K562 (cell line): ENCODE measurements around the gene NOCT. TPM values are rescaled to one million over a fixed set of nuclear protein-coding genes. Genes with fewer than 3 reads are reported as not detected.

Source experiments
- ATAC-seq: fragments of 200-7000 bp; cut with Tn5 transposase; 3 replicates; pipeline ENCODE4 v1.9.1; 2020; ENCODE audit warnings: moderate library complexity
- BruUV-seq: library from RNA; stranded (reverse); fragments of 400-500 nt; replicated peaks from 2 replicates; lab custom pipeline; 2021; lab: Mats Ljungman, UMichigan
- CTCF ChIA-PET: fragments of 300-600 bp; formaldehyde crosslinking; extraction: SDS; loops from one replicate; lab custom pipeline; 2021; ENCODE audit warnings: low intra/inter-chr PET ratio; lab: Yijun Ruan, JAX
- POLR2A ChIA-PET: fragments of 300-600, 350-650 bp; sonication (Branson Sonifier 250); formaldehyde crosslinking; extraction: SDS; loops from one replicate; lab custom pipeline; 2021; ENCODE audit warnings: antibody characterized with exemption, inconsistent platforms; lab: Yijun Ruan, JAX
- DNase-seq, 4 experiments: peaks; one replicate each; pipeline versions ENCODE4 v3.0.0 to v3.0.0-alpha.2; 2011 to 2018; ENCODE audit warnings: low spot score in 3 of 4, mixed read lengths in 3 of 4; ENCODE audit errors: extremely low read depth in 1 of 4
- FAIRE-seq: peaks from 2 replicates; lab custom pipeline; 2011; peaks lifted over from hg19 to GRCh38; lab: Jason Lieb, UNC
- H2AFZ ChIP-seq: 2 replicates; pipeline ENCODE4 v1.6.0; 2011; ENCODE audit warnings: low read depth, low read length, control low read depth, inconsistent platforms
- H3K27ac ChIP-seq: fragments of 200-600 bp; 3 replicates; pipeline ENCODE4 v1.8.0; 2011; ENCODE audit warnings: low read depth, mild to moderate bottlenecking, control low read depth, inconsistent platforms, low read length, moderate library complexity, mixed read lengths; ENCODE audit errors: extremely low read depth
- H3K27me3 ChIP-seq, 2 experiments: fragments of 300-600 bp in 1 of 2; 2 replicates in 1 of 2; 3 replicates in 1 of 2; pipeline versions ENCODE4 v1.6.0 to v1.8.0; 2011; ENCODE audit warnings: inconsistent platforms in 2 of 2, low read length in 2 of 2, mild to moderate bottlenecking in 1 of 2, mixed read lengths in 1 of 2, moderate library complexity in 1 of 2; ENCODE audit not compliant: control insufficient read depth in 2 of 2, insufficient read depth in 2 of 2
- H3K36me3 ChIP-seq: fragments of 300-600 bp; 3 replicates; pipeline ENCODE4 v1.8.0; 2011; ENCODE audit warnings: mild to moderate bottlenecking, low read length, inconsistent platforms; ENCODE audit not compliant: control insufficient read depth, insufficient read depth
- H3K4me1 ChIP-seq, 2 experiments: fragments of 200-600 bp in 1 of 2; replicated peaks in 1 of 2; 2 replicates in 1 of 2; 3 replicates in 1 of 2; pipeline versions ENCODE4 v1.5.1 to v1.8.0; 2011; ENCODE audit warnings: inconsistent platforms in 2 of 2, low read length in 2 of 2, mild to moderate bottlenecking in 1 of 2, mixed read lengths in 1 of 2, moderate library complexity in 1 of 2; ENCODE audit not compliant: control insufficient read depth in 2 of 2, insufficient read depth in 2 of 2
- H3K4me2 ChIP-seq: 2 replicates; pipeline ENCODE4 v1.6.1; 2011; ENCODE audit warnings: low read length, control low read depth, inconsistent platforms, mixed read lengths; ENCODE audit not compliant: insufficient read depth
- H3K4me3 ChIP-seq: fragments of 200-600 bp; sonication (generic), shearing (Covaris generic); 2 replicates; pipeline ENCODE4 v1.5.1; 2016; ENCODE audit warnings: control low read depth, inconsistent platforms
- H3K79me2 ChIP-seq: fragments of 200-600 bp; 3 replicates; pipeline ENCODE4 v1.8.0; 2011; ENCODE audit warnings: low read length, inconsistent platforms; ENCODE audit not compliant: control insufficient read depth, insufficient read depth
- H3K9ac ChIP-seq, 2 experiments: 2 replicates each; pipeline versions ENCODE4 v1.6.0 to v1.6.1; 2011; ENCODE audit warnings: low read depth in 2 of 2, low read length in 2 of 2, control low read depth in 1 of 2, inconsistent platforms in 1 of 2, mild to moderate bottlenecking in 1 of 2, mixed read lengths in 1 of 2; ENCODE audit not compliant: insufficient read depth in 1 of 2
- H3K9me1 ChIP-seq: one replicate; pipeline ENCODE4 v1.6.0; 2011; ENCODE audit warnings: inconsistent platforms, mild to moderate bottlenecking, low read length, moderate library complexity; ENCODE audit not compliant: control insufficient read depth, insufficient read depth
- H3K9me3 ChIP-seq: replicated peaks from 2 replicates; pipeline ENCODE4 v1.5.1; 2011; ENCODE audit warnings: low read depth, low read length, inconsistent platforms; ENCODE audit not compliant: control insufficient read depth, insufficient read depth
- H4K20me1 ChIP-seq: replicated peaks from 2 replicates; pipeline ENCODE4 v1.6.1; 2011; ENCODE audit warnings: low read length, inconsistent platforms, mixed read lengths; ENCODE audit not compliant: control insufficient read depth, insufficient read depth
- ARID2 ChIP-seq: fragments of 450-650 bp; IDR thresholded peaks from 2 replicates; pipeline ENCODE4 v1.6.1; 2017; ENCODE audit warnings: antibody characterized with exemption, mild to moderate bottlenecking
- CEBPB ChIP-seq: fragments of 450-650 bp; IDR thresholded peaks from 2 replicates; pipeline ENCODE4 v1.6.1; 2016; ENCODE audit warnings: missing genetic modification characterization, missing compliant biosample characterization
- CEBPG ChIP-seq, 3 experiments: fragments of 200-800 bp in 1 of 3; sonication (Bioruptor generic) in 1 of 3; sonication (generic) in 1 of 3; formaldehyde crosslinking in 1 of 3; IDR thresholded peaks in 2 of 3; conservative IDR thresholded peaks in 1 of 3; 2 replicates each; pipeline versions ENCODE4 v1.6.1 to v1.8.0; 2016 to 2022; ENCODE audit warnings: missing compliant biosample characterization in 2 of 3, missing genetic modification characterization in 2 of 3, mild to moderate bottlenecking in 1 of 3, missing genetic modification reagents in 1 of 3
- DACH1 ChIP-seq: fragments of 450-650 bp; IDR thresholded peaks from 2 replicates; pipeline ENCODE4 v1.6.1; 2018; ENCODE audit not compliant: partially characterized antibody
- ELF2 ChIP-seq: fragments of 250-450 bp; sonication (Bioruptor Pico); IDR thresholded peaks from 2 replicates; pipeline ENCODE4 v1.5.0; 2021; ENCODE audit warnings: mild to moderate bottlenecking
- EP400 ChIP-seq: fragments of 450-650 bp; IDR thresholded peaks from 2 replicates; pipeline ENCODE4 v1.6.1; 2017; ENCODE audit warnings: antibody characterized with exemption, mild to moderate bottlenecking, moderate library complexity
- ETV5 ChIP-seq: sonication (generic); formaldehyde crosslinking; IDR thresholded peaks from 2 replicates; pipeline ENCODE4 v1.4.0; 2020; ENCODE audit warnings: low read depth, mild to moderate bottlenecking, missing genetic modification reagents
- SRSF3 ChIP-seq: fragments of 200-400 bp; formaldehyde crosslinking; IDR thresholded peaks from 2 replicates; pipeline ENCODE4 v1.6.1; 2016; ENCODE audit warnings: mild to moderate bottlenecking, low read length, moderate library complexity; ENCODE audit not compliant: insufficient read depth
- ZNF830 ChIP-seq: fragments of 250-450 bp; sonication (Bioruptor Pico); IDR thresholded peaks from 2 replicates; pipeline ENCODE4 v1.5.0; 2021; ENCODE audit warnings: mild to moderate bottlenecking
- WGBS: fragments of 100-300 bp; shearing (Covaris generic); methylation state at CpG from one replicate; pipeline ENCODE4 v1.1.6; 2016; ENCODE audit warnings: low coverage, mixed read lengths; ENCODE audit not compliant: insufficient coverage; ENCODE audit errors: missing lambda C conversion rate; 5-methylcytosine and 5-hydroxymethylcytosine counted together
- in situ Hi-C: fragments of 300-500 bp; cut with MboI; formaldehyde crosslinking; loops from 4 replicates; pipeline ENCODE4 v1.15.0; 2018; ENCODE audit warnings: inconsistent platforms, mixed read lengths
- intact Hi-C: fragments of 100-400 bp; cut with micrococcal nuclease; formaldehyde crosslinking; loops from 2 replicates; pipeline ENCODE4 v1.14.2; 2022
- polyA plus RNA-seq, 8 experiments: library from polyadenylated mRNA; depleted of rRNA in 4 of 8; stranded (reverse) in 5 of 8; unstranded in 3 of 8; fragments of >200 nt; fragmentation: Nextera tagmentation in 2 of 8; fragmentation: Illumina TruSeq in 1 of 8; extraction: Ambion mirVana in 2 of 8; extraction: Trizol in 1 of 8; gene quantifications; 2 replicates each; pipeline versions ENCODE4 v1.2.1 to v1.2.3, GENCODE V29; 2011 to 2014; ENCODE audit warnings: inconsistent platforms in 1 of 8, missing spikeins in 1 of 8
- total RNA-seq, 7 experiments: library from RNA; depleted of rRNA in 6 of 7; stranded (reverse); fragments of >200 nt in 6 of 7; fragmentation: Illumina TruSeq in 2 of 7; extraction: Trizol in 2 of 7; gene quantifications; 2 replicates each; pipeline versions ENCODE4 v1.2.1 to v1.2.3, GENCODE V29; 2011 to 2021; ENCODE audit warnings: low replicate concordance in 1 of 7

Gene NOCT
- total and polyA plus RNA-seq, 9 of the 15 experiments (the other 6 are each of a cell fraction or from before 2014, with no cell fraction given) = 1.3 to 20.2 (median 11.1) TPM

DNA sequence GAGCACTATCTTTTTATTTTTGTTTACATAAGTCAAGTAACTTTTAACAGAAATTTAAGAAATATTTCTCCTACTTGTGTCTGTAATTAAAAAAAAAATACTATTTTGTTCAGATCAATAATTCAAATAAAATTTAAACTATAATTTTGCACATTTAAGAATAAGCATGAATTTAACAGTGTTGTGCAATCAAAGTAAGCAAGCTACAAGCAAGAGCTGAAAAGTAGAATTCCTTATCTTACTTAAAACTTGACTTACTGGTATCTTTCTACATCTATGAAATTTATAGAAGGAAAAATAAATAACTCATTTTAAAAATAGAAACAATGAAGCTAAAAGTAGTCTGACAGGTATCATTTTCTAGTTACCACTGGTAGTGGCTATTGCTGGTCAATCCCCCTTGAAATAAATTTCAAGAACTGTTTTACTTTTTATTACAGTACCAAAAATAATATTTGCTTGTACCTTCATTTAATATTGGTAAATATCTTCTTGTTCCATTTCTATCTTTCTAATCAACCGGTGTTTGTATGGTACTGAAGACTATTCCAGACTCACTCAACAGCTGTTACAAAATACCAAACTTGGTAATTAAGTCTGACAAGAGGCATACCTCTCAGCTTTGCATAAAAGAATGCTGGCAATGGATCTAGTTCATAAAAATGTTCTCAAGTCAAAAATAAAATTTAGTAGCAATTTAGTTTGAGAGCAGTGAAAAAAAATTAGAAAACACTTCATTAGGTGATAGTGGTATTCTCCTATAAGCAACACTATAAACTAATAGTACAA, 62.2 kb downstream of the NOCT start:
- in situ Hi-C loops (no loop called here), intact Hi-C loops (no loop called here)
- Histone ChIP-seq H3K27me3 (no peaks in the 10 kb centered on the region), H3K4me2 (no peak overlapping the region), H3K79me2 (peaks cover 98% of the 10 kb centered on the region), H3K27ac (no peak overlapping the region), H3K4me1 (no peaks in the 10 kb centered on the region), H3K36me3 (peaks cover 28% of the 10 kb centered on the region; the same call in 2 of the 3 replicates), H3K9ac (no peak overlapping the region), H2AFZ (no peak overlapping the region), H3K9me1 (no peaks in the 10 kb centered on the region), H4K20me1 (0 out of 2 replicates have a peak, but pooled peaks cover 4% of the 10 kb centered on the region), H3K9me3 (no peaks in the 10 kb centered on the region), H3K4me3 (no peak overlapping the region)
- TF ChIP-seq EP400 (no peak), ZNF830 (CRISPR knock-in tag) (no peak), CEBPB (tag) (peak; percentile 86), CEBPG (CRISPR knock-in tag; IDR thresholded peaks at IDR 0.05) (no peak), CEBPG (tag; conservative IDR thresholded peaks at IDR 0.05 in 1 of 2, IDR thresholded peaks at IDR 0.05 in 1 of 2) (peak; percentile 59 to 83; a peak in 3 of 4 replicates), ETV5 (no peak), ELF2 (no peak), DACH1 (peak; percentile 22), ARID2 (no peak), SRSF3 (no peak)
- CTCF ChIA-PET = no interaction called here
- ATAC-seq = no peak
- BruUV-seq = no TSS peak
- no peak for FAIRE-seq
- POLR2A ChIA-PET = interaction anchor here (1.0 kb wide), 1 partner anchor 20 kb away, joined by 4 read pairs; no protein-coding TSS in a partner anchor
- no peak for DNase-seq
- WGBS = 19% methylated on average over 1 of the region's 1 CpG
